HFFc6 (cell line): Measurements from ENCODE around the gene ASIC2. TPM values are rescaled to one million over a fixed set of nuclear protein-coding genes. Genes with fewer than 3 reads are reported as not detected.

Source experiments
- DNase-seq: peaks from one replicate; pipeline ENCODE4 v3.0.0-alpha.2; 2018
- H3K27ac Mint-ChIP-seq: 2 replicates; pipeline ENCODE4 v1.8.0; 2020; ENCODE audit warnings: mild to moderate bottlenecking, mixed read lengths
- H3K27me3 Mint-ChIP-seq: 2 replicates; pipeline ENCODE4 v1.8.0; 2021; ENCODE audit warnings: mild to moderate bottlenecking, moderate library complexity, mixed read lengths; ENCODE audit not compliant: insufficient read depth
- H3K36me3 Mint-ChIP-seq: 2 replicates; pipeline ENCODE4 v1.8.0; 2021; ENCODE audit warnings: low read depth, mixed read lengths
- H3K4me1 Mint-ChIP-seq: 2 replicates; pipeline ENCODE4 v1.8.0; 2020; ENCODE audit warnings: low read depth, mixed read lengths
- H3K4me3 Mint-ChIP-seq: 2 replicates; pipeline ENCODE4 v1.8.0; 2020; ENCODE audit warnings: mild to moderate bottlenecking, moderate library complexity, mixed read lengths
- H3K9me3 Mint-ChIP-seq: 2 replicates; pipeline ENCODE4 v1.8.0; 2020; ENCODE audit warnings: mild to moderate bottlenecking, mixed read lengths
- total RNA-seq, 6 experiments: library from RNA; stranded (reverse); fragmentation: NEBNext Ultra II Directional; extraction: Animal tissue kit (Norgen Biotek cat#: 25700); gene quantifications; 2 replicates in 1 of 6; 3 replicates in 5 of 6; pipeline ENCODE4 v1.2.3, GENCODE V29; 2021
- TF ChIP-seq, protein P1 (sequence below): fragments of 200-600 bp; sonication (generic); IDR thresholded peaks from 2 replicates; pipeline ENCODE4 v1.5.0; 2021; ENCODE audit warnings: antibody characterized with exemption, mild to moderate bottlenecking

The ASIC2 gene
- total RNA-seq, 6 experiments from 2014 or later, result not detected

DNA sequence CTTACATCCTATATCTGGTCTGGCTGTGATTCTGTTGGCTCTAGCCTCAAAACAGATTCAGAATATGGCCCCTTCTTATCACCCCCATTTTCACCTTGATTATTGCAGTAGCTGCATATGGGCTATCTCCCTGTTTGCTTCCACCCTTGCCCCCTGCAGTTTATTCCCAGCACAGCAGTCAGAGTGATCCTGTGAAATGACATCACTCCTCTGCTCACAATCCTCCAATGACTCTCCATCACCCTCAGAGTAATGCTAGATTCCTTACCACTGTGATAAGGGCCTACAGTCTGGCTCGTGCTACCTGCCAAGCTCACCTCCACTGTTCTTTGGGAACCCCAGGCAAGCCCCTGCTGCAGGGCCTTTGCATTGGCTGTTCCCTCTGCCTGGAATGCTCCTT, 92.5 kb downstream of the ASIC2 start:
- no peak overlapping the region for H3K27ac Mint-ChIP-seq
- TF ChIP-seq, protein P1, sequence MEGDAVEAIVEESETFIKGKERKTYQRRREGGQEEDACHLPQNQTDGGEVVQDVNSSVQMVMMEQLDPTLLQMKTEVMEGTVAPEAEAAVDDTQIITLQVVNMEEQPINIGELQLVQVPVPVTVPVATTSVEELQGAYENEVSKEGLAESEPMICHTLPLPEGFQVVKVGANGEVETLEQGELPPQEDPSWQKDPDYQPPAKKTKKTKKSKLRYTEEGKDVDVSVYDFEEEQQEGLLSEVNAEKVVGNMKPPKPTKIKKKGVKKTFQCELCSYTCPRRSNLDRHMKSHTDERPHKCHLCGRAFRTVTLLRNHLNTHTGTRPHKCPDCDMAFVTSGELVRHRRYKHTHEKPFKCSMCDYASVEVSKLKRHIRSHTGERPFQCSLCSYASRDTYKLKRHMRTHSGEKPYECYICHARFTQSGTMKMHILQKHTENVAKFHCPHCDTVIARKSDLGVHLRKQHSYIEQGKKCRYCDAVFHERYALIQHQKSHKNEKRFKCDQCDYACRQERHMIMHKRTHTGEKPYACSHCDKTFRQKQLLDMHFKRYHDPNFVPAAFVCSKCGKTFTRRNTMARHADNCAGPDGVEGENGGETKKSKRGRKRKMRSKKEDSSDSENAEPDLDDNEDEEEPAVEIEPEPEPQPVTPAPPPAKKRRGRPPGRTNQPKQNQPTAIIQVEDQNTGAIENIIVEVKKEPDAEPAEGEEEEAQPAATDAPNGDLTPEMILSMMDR, result no peak
- peaks cover 43% of the 10 kb centered on the region for H3K9me3 Mint-ChIP-seq
- H3K4me3 Mint-ChIP-seq, result no peak overlapping the region
- no peaks in the 10 kb centered on the region for H3K4me1 Mint-ChIP-seq
- no peak for DNase-seq
- H3K27me3 Mint-ChIP-seq, result peaks cover 2% of the 10 kb centered on the region; the same call in 1 of the 2 replicates
- peaks cover 7% of the 10 kb centered on the region; the same call in 1 of the 2 replicates for H3K36me3 Mint-ChIP-seq

DNA sequence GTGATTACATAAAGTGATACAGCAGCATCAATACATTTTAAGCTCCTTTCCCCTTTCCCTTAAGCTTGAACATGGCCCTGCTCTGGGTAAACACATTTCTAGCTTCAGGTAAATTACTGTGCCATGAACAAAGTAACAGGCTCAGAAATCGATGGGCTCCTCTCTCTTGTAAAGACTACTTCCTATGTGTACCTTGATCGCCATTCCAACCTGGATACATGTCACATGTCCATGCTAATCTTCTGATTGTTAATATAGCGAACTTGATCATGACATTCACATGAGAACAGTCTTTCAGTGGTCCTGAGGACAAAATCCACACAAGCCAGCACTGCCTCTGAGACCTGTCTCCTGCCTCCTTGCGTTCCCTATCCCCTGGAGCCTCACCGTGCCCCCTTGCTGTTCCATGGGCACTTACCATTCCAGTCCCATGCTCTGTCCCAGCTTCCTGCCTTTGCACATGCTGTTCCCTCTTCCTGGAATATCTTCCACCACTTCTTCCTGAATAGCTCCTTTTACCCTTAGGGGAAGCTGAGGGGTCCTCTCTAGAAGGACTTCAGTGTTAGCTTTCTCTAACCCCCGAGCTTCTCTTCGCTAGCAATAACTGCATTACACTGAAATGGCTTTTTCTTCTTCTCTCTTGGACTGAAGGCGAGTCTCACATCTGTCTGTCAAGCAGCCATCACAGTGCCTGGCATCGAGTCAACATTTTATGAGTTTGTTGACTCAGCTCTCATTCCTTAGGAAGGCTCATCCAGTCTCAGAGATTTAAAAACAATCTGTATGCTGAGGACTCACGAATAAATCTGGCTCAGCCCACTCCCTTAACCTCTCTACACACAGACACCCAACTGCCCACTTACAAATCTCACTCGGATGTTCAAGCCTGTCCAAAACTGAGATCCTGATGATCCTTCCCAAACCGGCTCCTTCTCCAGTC, 93.3 kb downstream of the ASIC2 start:
- no peaks in the 10 kb centered on the region for H3K4me1 Mint-ChIP-seq
- H3K4me3 Mint-ChIP-seq, result no peak overlapping the region
- H3K27ac Mint-ChIP-seq, result no peak overlapping the region
- TF ChIP-seq, protein P1, result no peak
- peaks cover 7% of the 10 kb centered on the region; the same call in 1 of the 2 replicates for H3K36me3 Mint-ChIP-seq
- H3K9me3 Mint-ChIP-seq, result peaks cover 42% of the 10 kb centered on the region
- no peaks in the 10 kb centered on the region for H3K27me3 Mint-ChIP-seq
- peak; percentile 6 for DNase-seq

DNA sequence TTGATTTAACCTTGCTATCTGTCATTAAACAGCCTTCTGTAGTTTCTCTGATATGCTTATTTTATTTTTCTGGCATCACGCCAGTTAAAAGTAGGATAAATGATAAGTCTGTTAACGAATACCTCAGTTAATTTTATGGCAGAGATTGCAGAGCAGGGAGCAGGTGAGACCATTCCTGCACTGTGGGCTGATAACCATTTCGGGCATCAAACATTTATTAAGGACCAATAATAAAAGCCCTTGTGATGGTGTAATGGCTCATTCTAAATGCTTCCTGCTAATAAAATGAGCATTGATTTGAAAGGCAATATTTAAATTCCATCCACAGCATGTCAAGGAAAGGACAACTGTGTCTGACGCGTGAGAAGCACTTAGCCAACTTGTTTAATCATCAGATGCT, 94.1 kb downstream of the ASIC2 start:
- peaks cover 35% of the 10 kb centered on the region for H3K9me3 Mint-ChIP-seq
- H3K4me3 Mint-ChIP-seq, result no peak overlapping the region
- no peak for DNase-seq
- TF ChIP-seq, protein P1, result no peak
- H3K36me3 Mint-ChIP-seq, result peaks cover 7% of the 10 kb centered on the region; the same call in 1 of the 2 replicates
- no peaks in the 10 kb centered on the region for H3K4me1 Mint-ChIP-seq
- no peak overlapping the region for H3K27ac Mint-ChIP-seq
- peaks cover 2% of the 10 kb centered on the region; the same call in 1 of the 2 replicates for H3K27me3 Mint-ChIP-seq

DNA sequence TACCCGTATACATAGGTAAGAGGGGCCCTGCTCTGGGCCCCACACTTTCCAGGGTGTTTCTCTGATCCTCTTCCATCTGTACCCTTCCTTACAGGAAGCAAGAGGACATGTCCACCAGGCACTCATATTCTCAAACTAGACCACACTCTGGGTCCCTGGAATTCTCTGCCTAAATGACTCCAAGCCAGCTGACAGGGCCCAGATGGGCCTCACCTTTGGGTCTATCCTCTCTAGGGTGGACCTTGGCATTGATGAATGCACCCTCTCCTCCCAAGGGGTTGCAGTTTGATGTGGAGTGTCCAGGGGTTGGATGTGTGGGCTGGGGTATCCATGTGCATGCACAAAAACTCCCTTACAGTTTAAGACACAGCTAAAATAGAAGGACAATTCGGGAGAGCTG, 95.8 kb downstream of the ASIC2 start:
- H3K27me3 Mint-ChIP-seq, result peaks cover 2% of the 10 kb centered on the region; the same call in 1 of the 2 replicates
- H3K4me1 Mint-ChIP-seq, result no peaks in the 10 kb centered on the region
- H3K9me3 Mint-ChIP-seq, result peaks cover 25% of the 10 kb centered on the region
- H3K36me3 Mint-ChIP-seq, result peaks cover 7% of the 10 kb centered on the region; the same call in 1 of the 2 replicates
- H3K4me3 Mint-ChIP-seq, result no peak overlapping the region
- H3K27ac Mint-ChIP-seq, result no peak overlapping the region
- TF ChIP-seq, protein P1, result no peak
- DNase-seq, result no peak

DNA sequence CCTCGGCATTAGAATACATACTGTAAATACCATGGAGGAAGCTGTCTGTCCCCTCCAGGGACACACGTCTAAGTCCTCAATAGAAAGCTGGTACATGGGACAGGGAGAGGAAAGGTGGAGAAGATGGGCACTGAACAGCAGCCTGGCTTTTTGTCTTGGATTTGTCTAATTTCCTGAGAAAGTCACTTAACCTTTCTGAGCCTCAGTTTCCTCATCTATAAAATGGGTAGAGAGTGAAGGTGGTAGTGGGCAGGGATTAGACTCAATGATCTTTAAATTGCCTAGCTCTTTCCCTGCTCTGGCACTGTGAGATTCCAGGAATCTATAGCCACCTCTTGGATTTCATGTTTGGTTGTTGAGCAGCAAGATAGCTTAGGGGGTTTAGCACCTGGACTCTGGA, 96.2 kb downstream of the ASIC2 start:
- TF ChIP-seq, protein P1, result no peak
- H3K4me1 Mint-ChIP-seq, result no peaks in the 10 kb centered on the region
- no peak for DNase-seq
- no peak overlapping the region for H3K27ac Mint-ChIP-seq
- H3K4me3 Mint-ChIP-seq, result no peak overlapping the region
- H3K9me3 Mint-ChIP-seq, result peaks cover 21% of the 10 kb centered on the region
- H3K36me3 Mint-ChIP-seq, result peaks cover 7% of the 10 kb centered on the region; the same call in 1 of the 2 replicates
- H3K27me3 Mint-ChIP-seq, result peaks cover 2% of the 10 kb centered on the region; the same call in 1 of the 2 replicates
